HG03575 (cell line): ENCODE data around the gene NEB.

Experiments
- ATAC-seq: cut with Tn5 transposase; IDR thresholded peaks from one replicate; pipeline ENCODE4 v1.9.1; 2021; ENCODE audit not compliant: unreplicated experiment, insufficient number of reproducible peaks, low FRiP score; ENCODE audit errors: extremely low read depth

Gene NEB

GRCh38 chr2:151733771-151734672 is at the start of gene NEB:
Gene NEB, minus strand, starts transcription at chr2:151734476. Its CDS starts 1,320 bp downstream, at chr2:151733156.
- ATAC-seq, result no peak

- ATAC-seq, result no peak
Measured at GRCh38 chr2:151783133-151783520, 48.9 kb upstream of the NEB start.

GRCh38 chr2:151782378-151783132 is 48.3 kb upstream of the NEB start:
- no peak for ATAC-seq

- ATAC-seq, result no peak
Measured at GRCh38 chr2:151781642-151782041, 47.4 kb upstream of the NEB start.

GRCh38 chr2:151780938-151781337 is 46.7 kb upstream of the NEB start:
- no peak for ATAC-seq

- ATAC-seq, result no peak
Measured at GRCh38 chr2:151777935-151778334, 43.7 kb upstream of the NEB start.

- ATAC-seq, result no peak
Measured at GRCh38 chr2:151777487-151777886, 43.2 kb upstream of the NEB start.

- no peak for ATAC-seq
Measured at GRCh38 chr2:151776367-151776766, 42.1 kb upstream of the NEB start.

- ATAC-seq, result no peak
Measured at GRCh38 chr2:151775057-151775740, 40.9 kb upstream of the NEB start.

GRCh38 chr2:151774506-151774905 is 40.2 kb upstream of the NEB start:
- ATAC-seq, result no peak

- ATAC-seq, result peak; percentile 93
Measured at GRCh38 chr2:151771599-151772358, 37.5 kb upstream of the NEB start.

- no peak for ATAC-seq
Measured at GRCh38 chr2:151770995-151771394, 36.7 kb upstream of the NEB start.

GRCh38 chr2:151769606-151770005 is 35.3 kb upstream of the NEB start:
- ATAC-seq, result no peak

GRCh38 chr2:151767536-151767935 is 33.3 kb upstream of the NEB start:
- no peak for ATAC-seq

GRCh38 chr2:151766437-151767153 is 32.3 kb upstream of the NEB start:
- ATAC-seq, result peak; percentile 36

- no peak for ATAC-seq
Measured at GRCh38 chr2:151765760-151766410, 31.6 kb upstream of the NEB start.

- no peak for ATAC-seq
Measured at GRCh38 chr2:151762694-151763093, 28.4 kb upstream of the NEB start.

GRCh38 chr2:151761687-151762086 is 27.4 kb upstream of the NEB start:
- no peak for ATAC-seq
